Colonic mucosa (tissue), 4 donors: ENCODE measurements around the gene MRPL20. TPM values are rescaled to one million over a fixed set of nuclear protein-coding genes. Genes with fewer than 3 reads are reported as not detected.

Source experiments
- DNase-seq: peaks from one replicate; pipeline ENCODE4 v3.0.0-alpha.2; 2020
- H3K27ac ChIP-seq: fragments of 200-600 bp; one replicate; pipeline ENCODE4 v1.8.0; 2021
- H3K27me3 ChIP-seq: fragments of 200-600 bp; one replicate; pipeline ENCODE4 v1.8.0; 2021
- H3K36me3 ChIP-seq: fragments of 200-600 bp; one replicate; pipeline ENCODE4 v1.8.0; 2021
- H3K4me1 ChIP-seq: fragments of 200-600 bp; one replicate; pipeline ENCODE4 v1.8.0; 2021; ENCODE audit warnings: mild to moderate bottlenecking
- H3K4me3 ChIP-seq: fragments of 200-600 bp; one replicate; pipeline ENCODE4 v1.8.0; 2021
- H3K9ac ChIP-seq, 2 donors: one replicate each; pipeline ENCODE4 v1.7.0; 2013; ENCODE audit warnings: control low read depth in 2 of 2, low read depth in 2 of 2, low read length in 2 of 2
- H3K9me3 ChIP-seq: fragments of 200-600 bp; one replicate; pipeline ENCODE4 v1.8.0; 2021
- CTCF ChIP-seq: fragments of 200-600 bp; IDR thresholded peaks from one replicate; pipeline ENCODE4 v1.8.0; 2022; ENCODE audit warnings: antibody characterized with exemption, mild to moderate bottlenecking
- intact Hi-C: fragments of 100-400 bp; cut with DNase I; formaldehyde crosslinking; loops from one replicate; pipeline ENCODE4 v1.14.1; 2022
- total RNA-seq, 2 donors: library from RNA; stranded (reverse); fragmentation: NEBNext Ultra II Directional in 1 of 2; extraction: Animal tissue kit (Norgen Biotek cat#: 25700) in 1 of 2; gene quantifications; one replicate each; pipeline ENCODE4 v1.2.1, GENCODE V29; 2021
- donor health status: healthy.
- donor health status: DM: no; HTN: no; CAD: no.
- donor health status: DM: no; HTN: no; CAD: no.

MRPL20 gene
- total RNA-seq, 2 donors from 2014 or later, result 88.1 to 143 TPM

GRCh38 chr1:1377540-1378205, 29.4 kb downstream of the MRPL20 start:
- H3K9ac ChIP-seq, result no peak overlapping the region
- no peak for TF ChIP-seq CTCF
- H3K36me3 ChIP-seq, result no peaks in the 10 kb centered on the region
- no peak for DNase-seq
- H3K27ac ChIP-seq, result no peak overlapping the region
- no peak overlapping the region for H3K4me3 ChIP-seq
- H3K4me1 ChIP-seq, result peaks cover 17% of the 10 kb centered on the region
- intact Hi-C loops, result no loop called here
- H3K27me3 ChIP-seq, result no peaks in the 10 kb centered on the region
- no peaks in the 10 kb centered on the region for H3K9me3 ChIP-seq

GRCh38 chr1:1376551-1377226, 30.4 kb downstream of the MRPL20 start:
- no peak for DNase-seq
- H3K9ac ChIP-seq, result no peak overlapping the region

GRCh38 chr1:1374929-1375662, 32.0 kb downstream of the MRPL20 start, which contains the start of gene AURKAIP1:
TSS of gene AURKAIP1 (minus strand) at chr1:1375207. CDS start at chr1:1374756, 451 bp downstream.
- H3K27ac ChIP-seq, result peak within 1 kb of the TSS; percentile 76
- intact Hi-C loops, result no loop called here
- H3K4me1 ChIP-seq, result peaks cover 23% of the 10 kb centered on the region
- H3K27me3 ChIP-seq, result no peaks in the 10 kb centered on the region
- peak within 1 kb of the TSS; percentile 87 to 98 for H3K9ac ChIP-seq
- H3K4me3 ChIP-seq, result peak within 1 kb of the TSS; percentile 75
- H3K36me3 ChIP-seq, result no peaks in the 10 kb centered on the region
- no peaks in the 10 kb centered on the region for H3K9me3 ChIP-seq
- DNase-seq, result peak; percentile 98
- TF ChIP-seq CTCF, result no peak

More at GRCh38 chr1:1376551-1377226, 30.4 kb downstream of the MRPL20 start:
- Histone ChIP-seq H3K27ac (no peak overlapping the region), H3K27me3 (no peaks in the 10 kb centered on the region), H3K4me1 (peaks cover 23% of the 10 kb centered on the region), H3K9me3 (no peaks in the 10 kb centered on the region), H3K36me3 (no peaks in the 10 kb centered on the region), H3K4me3 (no peak overlapping the region)
- intact Hi-C loops, result no loop called here
- TF ChIP-seq CTCF, result no peak

GRCh38 chr1:1374589-1374928, 32.5 kb downstream of the MRPL20 start:
- Histone ChIP-seq H3K4me1 (peaks cover 23% of the 10 kb centered on the region), H3K27me3 (no peaks in the 10 kb centered on the region), H3K27ac (peak overlapping the region; percentile 76), H3K36me3 (no peaks in the 10 kb centered on the region), H3K4me3 (peak overlapping the region; percentile 75), H3K9me3 (no peaks in the 10 kb centered on the region), H3K9ac (peak overlapping the region; percentile 87 to 98)
- no peak for DNase-seq
- intact Hi-C loops, result no loop called here
- no peak for TF ChIP-seq CTCF

- Histone ChIP-seq H3K36me3 (no peaks in the 10 kb centered on the region), H3K27me3 (no peaks in the 10 kb centered on the region), H3K4me3 (peak overlapping the region; percentile 75), H3K9me3 (no peaks in the 10 kb centered on the region), H3K9ac (peak overlapping the region; percentile 87 to 98), H3K4me1 (peaks cover 23% of the 10 kb centered on the region), H3K27ac (no peak overlapping the region)
- TF ChIP-seq CTCF, result no peak
- intact Hi-C loops, result no loop called here
- DNase-seq, result no peak
Observed at GRCh38 chr1:1373815-1374588, 33.1 kb downstream of the MRPL20 start.
